ENCODE results near the gene HDAC1. TPM values are rescaled to one million over a fixed set of nuclear protein-coding genes. Genes with fewer than 3 reads are reported as not detected.

Gene HDAC1
- total and polyA plus RNA-seq, 10 of the 15 experiments (the other 5 are each of a cell fraction or from before 2014, with no cell fraction given) = 147 to 331 (median 168) TPM

DNA sequence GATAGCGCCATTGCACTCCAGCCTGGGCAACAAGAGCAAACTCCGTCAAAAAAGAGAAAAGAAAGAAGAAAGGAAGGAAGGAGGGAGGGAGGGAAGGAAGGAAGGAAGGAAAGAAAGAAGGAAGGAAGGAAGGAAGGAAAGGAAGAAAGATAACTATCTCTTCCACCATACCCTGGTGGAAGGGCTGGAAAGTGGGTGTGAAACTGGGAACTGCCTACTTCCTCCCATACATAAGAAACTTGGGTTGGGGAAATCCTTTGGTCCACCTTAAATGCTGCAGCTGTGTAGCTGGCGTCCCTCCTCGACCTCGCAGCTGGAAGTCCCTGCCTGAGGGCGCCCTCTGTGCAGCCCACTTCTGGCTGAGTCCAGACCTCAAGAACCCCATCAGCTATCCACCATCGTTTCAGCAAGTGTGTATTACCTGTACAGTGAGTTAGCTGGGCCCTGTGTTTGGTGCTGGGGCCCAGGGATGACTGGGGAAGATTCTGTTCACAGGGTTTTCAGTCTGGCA lies 49.5 kb upstream of the HDAC1 start (continued):
- TF ChIP-seq, protein P1, sequence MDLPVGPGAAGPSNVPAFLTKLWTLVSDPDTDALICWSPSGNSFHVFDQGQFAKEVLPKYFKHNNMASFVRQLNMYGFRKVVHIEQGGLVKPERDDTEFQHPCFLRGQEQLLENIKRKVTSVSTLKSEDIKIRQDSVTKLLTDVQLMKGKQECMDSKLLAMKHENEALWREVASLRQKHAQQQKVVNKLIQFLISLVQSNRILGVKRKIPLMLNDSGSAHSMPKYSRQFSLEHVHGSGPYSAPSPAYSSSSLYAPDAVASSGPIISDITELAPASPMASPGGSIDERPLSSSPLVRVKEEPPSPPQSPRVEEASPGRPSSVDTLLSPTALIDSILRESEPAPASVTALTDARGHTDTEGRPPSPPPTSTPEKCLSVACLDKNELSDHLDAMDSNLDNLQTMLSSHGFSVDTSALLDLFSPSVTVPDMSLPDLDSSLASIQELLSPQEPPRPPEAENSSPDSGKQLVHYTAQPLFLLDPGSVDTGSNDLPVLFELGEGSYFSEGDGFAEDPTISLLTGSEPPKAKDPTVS (IDR thresholded peaks at IDR 0.05; ENCODE audit: low read depth, low read length) = no peak
- TF ChIP-seq, protein P2, sequence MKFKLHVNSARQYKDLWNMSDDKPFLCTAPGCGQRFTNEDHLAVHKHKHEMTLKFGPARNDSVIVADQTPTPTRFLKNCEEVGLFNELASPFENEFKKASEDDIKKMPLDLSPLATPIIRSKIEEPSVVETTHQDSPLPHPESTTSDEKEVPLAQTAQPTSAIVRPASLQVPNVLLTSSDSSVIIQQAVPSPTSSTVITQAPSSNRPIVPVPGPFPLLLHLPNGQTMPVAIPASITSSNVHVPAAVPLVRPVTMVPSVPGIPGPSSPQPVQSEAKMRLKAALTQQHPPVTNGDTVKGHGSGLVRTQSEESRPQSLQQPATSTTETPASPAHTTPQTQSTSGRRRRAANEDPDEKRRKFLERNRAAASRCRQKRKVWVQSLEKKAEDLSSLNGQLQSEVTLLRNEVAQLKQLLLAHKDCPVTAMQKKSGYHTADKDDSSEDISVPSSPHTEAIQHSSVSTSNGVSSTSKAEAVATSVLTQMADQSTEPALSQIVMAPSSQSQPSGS (IDR thresholded peaks at IDR 0.05; ENCODE audit: low read length) = no peak
- TF ChIP-seq EP300 (IDR thresholded peaks at IDR 0.05; ENCODE audit: borderline replicate concordance in 1 of 2, control insufficient read depth in 1 of 2, low read depth in 2 of 2, low read length in 2 of 2) = no peak
- TF ChIP-seq ZNF622 (IDR thresholded peaks at IDR 0.05) = no peak
- TF ChIP-seq BMI1 (IDR thresholded peaks at IDR 0.05; ENCODE audit: borderline replicate concordance) = no peak
- no peak for TF ChIP-seq SP1 (IDR thresholded peaks at IDR 0.05; ENCODE audit: low read depth, low read length)
- TF ChIP-seq NR2C2 (IDR thresholded peaks at IDR 0.05; ENCODE audit: borderline replicate concordance, control insufficient read depth, insufficient read length, low read depth) = no peak
- TF ChIP-seq ZNF274 (IDR thresholded peaks at IDR 0.05; ENCODE audit: insufficient read depth, insufficient read length) = no peak
- TF ChIP-seq, protein P3, sequence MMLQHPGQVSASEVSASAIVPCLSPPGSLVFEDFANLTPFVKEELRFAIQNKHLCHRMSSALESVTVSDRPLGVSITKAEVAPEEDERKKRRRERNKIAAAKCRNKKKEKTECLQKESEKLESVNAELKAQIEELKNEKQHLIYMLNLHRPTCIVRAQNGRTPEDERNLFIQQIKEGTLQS (IDR thresholded peaks at IDR 0.05; ENCODE audit: borderline replicate concordance, extremely low read depth, low read depth, low read length) = no peak
- TF ChIP-seq, protein P4, sequence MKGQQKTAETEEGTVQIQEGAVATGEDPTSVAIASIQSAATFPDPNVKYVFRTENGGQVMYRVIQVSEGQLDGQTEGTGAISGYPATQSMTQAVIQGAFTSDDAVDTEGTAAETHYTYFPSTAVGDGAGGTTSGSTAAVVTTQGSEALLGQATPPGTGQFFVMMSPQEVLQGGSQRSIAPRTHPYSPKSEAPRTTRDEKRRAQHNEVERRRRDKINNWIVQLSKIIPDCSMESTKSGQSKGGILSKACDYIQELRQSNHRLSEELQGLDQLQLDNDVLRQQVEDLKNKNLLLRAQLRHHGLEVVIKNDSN (IDR thresholded peaks at IDR 0.05; ENCODE audit: borderline replicate concordance, extremely low read length, insufficient read depth, low read depth, low read length) = no peak
- TF ChIP-seq LARP7 (IDR thresholded peaks at IDR 0.05) = no peak
- TF ChIP-seq, protein P5, sequence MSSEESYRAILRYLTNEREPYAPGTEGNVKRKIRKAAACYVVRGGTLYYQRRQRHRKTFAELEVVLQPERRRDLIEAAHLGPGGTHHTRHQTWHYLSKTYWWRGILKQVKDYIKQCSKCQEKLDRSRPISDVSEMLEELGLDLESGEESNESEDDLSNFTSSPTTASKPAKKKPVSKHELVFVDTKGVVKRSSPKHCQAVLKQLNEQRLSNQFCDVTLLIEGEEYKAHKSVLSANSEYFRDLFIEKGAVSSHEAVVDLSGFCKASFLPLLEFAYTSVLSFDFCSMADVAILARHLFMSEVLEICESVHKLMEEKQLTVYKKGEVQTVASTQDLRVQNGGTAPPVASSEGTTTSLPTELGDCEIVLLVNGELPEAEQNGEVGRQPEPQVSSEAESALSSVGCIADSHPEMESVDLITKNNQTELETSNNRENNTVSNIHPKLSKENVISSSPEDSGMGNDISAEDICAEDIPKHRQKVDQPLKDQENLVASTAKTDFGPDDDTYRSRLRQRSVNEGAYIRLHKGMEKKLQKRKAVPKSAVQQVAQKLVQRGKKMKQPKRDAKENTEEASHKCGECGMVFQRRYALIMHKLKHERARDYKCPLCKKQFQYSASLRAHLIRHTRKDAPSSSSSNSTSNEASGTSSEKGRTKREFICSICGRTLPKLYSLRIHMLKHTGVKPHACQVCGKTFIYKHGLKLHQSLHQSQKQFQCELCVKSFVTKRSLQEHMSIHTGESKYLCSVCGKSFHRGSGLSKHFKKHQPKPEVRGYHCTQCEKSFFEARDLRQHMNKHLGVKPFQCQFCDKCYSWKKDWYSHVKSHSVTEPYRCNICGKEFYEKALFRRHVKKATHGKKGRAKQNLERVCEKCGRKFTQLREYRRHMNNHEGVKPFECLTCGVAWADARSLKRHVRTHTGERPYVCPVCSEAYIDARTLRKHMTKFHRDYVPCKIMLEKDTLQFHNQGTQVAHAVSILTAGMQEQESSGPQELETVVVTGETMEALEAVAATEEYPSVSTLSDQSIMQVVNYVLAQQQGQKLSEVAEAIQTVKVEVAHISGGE (CRISPR knock-in tag; IDR thresholded peaks at IDR 0.05) = no peak
- no peak for TF ChIP-seq CHD1 (IDR thresholded peaks at IDR 0.05; ENCODE audit: low read depth, low read length)

Data from GM12878 (cell line).